ENCODE measurements around the gene LRRC4B.
"Not testable (repeated sequence)": the region's sequence is repeated elsewhere in the genome, so short reads cannot be mapped to it uniquely, and the experiment has no call there.

Gene LRRC4B, protein sequence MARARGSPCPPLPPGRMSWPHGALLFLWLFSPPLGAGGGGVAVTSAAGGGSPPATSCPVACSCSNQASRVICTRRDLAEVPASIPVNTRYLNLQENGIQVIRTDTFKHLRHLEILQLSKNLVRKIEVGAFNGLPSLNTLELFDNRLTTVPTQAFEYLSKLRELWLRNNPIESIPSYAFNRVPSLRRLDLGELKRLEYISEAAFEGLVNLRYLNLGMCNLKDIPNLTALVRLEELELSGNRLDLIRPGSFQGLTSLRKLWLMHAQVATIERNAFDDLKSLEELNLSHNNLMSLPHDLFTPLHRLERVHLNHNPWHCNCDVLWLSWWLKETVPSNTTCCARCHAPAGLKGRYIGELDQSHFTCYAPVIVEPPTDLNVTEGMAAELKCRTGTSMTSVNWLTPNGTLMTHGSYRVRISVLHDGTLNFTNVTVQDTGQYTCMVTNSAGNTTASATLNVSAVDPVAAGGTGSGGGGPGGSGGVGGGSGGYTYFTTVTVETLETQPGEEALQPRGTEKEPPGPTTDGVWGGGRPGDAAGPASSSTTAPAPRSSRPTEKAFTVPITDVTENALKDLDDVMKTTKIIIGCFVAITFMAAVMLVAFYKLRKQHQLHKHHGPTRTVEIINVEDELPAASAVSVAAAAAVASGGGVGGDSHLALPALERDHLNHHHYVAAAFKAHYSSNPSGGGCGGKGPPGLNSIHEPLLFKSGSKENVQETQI

DNA sequence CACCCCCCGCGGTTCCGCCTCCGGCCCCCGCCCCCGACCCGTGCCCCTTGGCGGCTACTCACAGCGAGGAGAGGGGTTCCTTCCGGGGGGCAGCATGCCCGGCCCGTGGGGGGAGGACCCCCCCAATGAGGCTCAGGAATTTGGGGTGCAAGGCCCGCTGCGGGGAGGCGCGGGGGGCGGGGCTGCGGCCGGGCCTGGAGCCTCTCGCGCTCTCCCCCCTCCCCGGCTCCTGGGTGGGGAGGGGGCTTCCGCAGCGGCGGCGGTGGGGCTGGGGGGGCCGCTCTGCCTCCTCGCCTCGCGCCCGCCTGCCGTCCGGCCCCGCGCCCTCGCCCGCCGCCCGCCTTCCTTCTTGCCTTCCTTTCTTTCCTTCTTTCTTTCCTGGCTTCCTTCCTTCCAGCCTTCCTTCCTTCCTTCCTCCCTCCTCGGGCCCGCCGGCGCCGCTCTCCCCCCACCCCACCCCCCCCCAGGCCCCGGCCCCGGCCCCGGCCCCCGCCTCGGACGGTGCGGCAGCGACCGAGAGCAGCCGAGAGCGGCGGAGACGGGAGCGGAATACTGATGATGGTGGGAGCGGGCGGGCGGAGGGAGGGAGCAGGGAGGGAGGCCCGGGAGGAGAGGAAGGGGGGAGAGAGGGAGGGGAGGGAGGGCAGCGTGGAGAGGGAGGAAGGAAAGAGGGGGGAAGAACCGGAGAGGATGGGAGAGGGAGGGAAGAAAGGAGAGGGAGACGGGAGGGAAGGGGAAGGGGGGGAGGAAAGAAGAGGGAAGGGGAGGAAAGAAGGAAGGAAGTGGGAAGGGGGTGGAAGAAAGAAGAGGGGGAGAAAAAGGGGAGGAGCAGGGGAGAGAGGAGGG is at the start of gene LRRC4B:
Gene LRRC4B (minus strand): TSS at position 554 of the 846 bp plus-strand sequence. CDS start 19,597 bp downstream, outside the sequence.
- DNase-seq: no peak

DNA sequence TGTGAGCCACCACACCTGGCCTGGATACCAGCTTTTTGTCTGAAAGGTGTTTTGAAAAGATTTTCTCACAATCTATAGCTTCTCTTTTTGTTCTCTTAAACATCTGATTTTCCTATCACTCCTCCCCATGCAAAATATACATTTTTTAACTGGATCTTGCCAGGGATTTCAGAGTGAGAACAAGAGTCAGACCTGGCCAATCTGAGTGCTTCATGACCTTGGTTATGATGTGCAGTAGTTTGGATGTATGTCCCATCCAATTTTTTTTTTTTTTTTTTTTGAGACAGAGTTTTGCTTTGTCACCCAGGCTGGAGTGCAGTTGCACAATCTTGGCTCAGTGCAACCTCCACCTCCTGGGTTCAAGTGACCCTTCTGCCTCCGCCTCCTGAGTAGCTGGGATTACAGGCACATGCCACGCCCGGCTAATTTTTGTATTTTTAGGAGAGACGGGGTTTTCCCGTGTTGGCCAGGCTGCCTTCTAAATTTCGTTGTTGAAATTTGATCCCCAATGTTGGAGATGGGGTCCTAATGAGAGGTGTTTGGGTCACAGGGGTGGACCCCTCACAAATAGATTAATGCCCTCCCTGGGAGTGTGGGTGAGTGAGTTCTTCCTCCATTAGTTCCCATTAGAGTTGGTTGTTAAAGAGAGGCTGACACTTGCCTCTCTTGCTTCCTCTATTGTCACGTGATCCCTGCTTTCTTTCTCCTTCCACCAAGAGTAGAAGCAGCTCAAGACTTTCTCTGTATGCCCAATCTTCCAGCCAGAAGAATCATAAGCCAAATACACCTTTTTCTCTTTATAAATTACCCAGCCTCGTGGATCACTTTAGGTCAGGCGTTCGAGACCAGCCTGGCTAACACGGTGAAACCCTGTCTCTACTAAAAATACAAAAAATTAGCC is 44.5 kb upstream of the LRRC4B start:
- DNase-seq: not testable (repeated sequence)

DNA sequence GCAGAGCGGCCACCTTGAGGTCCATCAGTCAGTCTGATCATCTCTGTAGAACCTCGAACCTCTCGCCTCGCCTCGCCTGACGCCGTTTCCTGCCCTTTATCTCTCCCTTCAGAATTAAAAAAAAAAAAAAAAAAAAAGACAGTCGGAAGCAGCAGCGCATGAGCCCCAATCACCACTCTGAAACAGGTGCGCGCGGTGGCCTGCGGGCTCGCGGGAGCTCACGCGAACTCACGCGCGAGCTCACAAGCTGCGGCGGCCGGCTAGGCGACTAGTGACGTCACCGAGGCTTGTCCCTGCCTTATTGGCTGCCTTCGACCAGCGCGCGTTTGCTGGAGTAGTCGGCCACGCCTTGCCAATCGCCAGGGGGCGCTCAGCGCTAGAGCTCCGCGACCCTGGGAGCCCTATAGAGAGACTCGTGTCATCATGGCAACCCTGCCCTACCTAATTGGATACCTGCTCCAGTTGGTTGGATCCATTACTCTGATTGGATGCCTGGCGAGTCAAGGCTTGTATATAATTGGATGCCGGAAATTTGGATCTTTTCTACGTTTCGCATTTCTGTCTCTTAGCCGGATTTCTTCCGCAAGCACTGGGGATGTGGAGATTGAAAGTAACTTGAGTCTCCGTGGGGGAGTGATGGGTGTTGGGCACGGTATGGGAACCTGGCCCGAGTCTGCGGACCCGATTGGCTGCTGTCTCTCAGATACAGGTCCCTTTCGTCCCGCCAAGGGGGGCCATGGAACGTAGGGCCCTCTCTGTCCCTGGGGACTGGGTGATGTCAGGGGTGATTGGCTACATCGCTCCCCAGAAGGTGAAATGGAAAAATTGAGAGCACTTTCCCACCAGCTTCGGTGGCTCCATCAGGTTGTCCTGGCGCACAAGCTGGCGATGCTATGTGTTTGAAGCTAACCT is 39.9 kb upstream of the LRRC4B start:
- peak; percentile 52 to 53 for DNase-seq

DNA sequence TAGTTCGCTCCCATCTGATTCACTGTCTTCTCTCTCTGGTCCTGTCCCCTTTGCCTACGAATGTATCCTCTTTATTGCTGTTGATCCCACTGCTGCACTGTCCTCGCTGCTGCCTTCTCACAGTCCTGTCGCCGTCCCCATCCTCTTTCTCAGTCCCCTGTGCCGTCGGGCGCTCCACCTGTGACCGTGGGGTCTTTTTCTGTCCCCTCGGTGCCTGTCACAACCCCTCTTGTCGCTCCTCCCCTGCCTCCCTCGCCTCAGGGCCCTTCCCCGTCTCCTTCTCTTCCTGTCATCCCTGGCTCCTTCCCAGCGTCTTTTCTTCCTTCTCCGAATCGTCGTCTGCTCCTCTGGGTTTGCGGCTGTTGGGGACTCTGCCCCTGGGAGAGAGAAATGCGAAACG is 39.2 kb upstream of the LRRC4B start:
- no peak for DNase-seq

DNA sequence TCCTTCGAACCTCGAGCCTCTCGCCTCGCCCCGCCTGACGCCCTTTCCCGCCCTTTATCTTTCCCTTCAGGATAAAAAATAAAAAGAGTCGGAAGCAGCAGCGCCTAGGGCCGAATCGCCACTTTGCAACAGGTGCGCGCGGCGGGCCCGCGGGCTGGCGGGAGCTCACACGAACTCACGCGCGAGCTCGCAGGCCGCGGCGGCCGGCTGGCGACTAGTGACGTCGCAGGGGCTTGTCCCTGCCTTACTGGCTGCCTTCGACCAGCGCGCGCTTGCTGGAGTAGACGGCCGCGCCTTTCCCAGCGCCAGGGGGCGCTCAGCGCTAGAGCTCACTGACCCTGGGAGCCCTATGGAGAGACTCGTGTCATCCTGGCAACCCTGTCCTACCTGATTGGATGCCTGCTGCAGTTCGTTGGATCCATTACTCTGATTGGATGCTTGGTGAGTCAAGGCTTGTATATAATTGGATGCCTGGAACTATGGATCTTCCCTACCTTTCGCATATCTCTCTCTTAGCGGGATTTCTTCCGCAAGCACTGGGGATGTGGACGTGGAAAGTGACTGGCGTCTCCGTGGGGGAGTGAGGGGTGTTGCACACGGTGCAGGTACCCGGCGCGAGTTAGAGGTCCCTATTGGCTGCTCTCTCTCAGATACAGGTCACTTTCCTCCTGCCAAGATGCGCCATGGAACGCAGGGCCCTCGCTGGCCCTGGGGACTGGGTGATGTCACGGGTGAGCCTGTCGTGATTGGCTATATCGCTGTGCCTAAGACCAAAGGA is 38.0 kb upstream of the LRRC4B start:
- not testable (repeated sequence) for DNase-seq

DNA sequence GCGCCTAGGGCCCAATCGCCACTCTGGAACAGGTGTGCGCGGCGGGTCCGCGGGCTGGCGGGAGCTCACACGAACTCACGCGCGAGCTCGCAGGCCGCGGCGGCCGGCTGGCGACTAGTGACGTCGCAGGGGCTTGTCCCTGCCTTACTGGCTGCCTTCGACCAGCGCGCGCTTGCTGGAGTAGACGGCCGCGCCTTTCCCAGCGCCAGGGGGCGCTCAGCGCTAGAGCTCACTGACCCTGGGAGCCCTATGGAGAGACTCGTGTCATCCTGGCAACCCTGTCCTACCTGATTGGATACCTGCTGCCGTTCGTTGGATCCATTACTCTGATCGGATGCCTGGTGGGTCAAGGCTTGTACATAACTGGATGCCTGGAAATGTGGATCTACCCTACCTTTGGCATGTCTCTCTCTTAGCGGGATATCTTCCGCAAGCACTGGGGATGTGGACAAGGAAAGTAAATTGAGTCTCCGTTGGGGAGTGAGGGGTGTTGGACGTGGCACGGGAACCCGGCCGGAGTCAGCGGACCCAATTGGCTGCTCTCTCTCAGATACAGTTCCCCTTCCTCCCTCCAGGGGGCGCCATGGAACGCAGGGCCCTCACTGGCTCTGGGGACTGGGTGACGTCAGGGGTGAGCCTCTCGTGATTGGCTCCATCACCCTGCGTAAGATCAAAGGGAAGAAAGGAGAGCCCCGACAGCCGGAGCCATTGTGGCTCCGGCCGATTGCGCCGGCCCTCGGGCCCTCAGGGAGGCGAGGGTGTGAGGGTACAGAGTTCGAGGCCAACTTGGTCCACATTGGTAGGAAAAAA is 36.2 kb upstream of the LRRC4B start:
- not testable (repeated sequence) for DNase-seq

DNA sequence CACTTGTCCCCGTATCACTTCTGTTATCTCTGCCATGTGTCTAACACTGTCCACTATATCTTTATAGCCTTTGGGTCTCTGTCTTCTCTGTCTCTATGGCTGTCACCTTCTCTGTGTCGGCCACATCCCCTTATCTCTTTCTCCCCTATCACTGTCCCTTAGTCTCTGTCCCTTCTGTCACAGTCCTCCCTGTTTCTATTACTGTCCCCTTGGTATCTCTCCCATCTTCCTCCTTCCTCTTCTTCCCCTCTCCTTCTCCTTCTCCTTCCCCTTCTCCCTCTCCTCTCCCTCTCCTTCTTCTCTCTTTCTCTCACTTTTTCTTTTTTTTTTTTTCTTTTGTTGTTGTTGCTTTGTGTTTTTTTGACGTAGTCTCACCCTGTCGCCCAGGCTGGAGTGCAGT is 34.7 kb upstream of the LRRC4B start:
- no peak for DNase-seq

DNA sequence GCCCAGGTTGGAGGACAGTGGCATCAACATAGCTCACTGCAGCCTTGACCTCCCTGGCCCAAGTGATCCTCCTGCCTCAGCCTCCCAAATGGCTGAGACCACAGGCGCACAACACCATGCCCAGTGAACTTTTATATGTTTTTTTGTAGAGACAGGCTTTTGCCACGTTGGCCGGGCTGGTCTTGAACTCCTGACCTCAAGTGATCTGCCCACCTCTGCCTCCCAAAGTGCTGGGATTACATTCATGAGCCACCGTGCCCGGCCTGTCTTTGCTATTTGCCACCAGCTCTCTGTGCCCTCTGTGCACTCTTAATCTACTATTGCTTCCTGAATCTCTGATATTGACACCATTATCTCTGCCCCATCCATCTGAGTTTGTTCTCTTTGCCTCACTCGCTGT is 34.3 kb upstream of the LRRC4B start:
- DNase-seq: no peak

DNA sequence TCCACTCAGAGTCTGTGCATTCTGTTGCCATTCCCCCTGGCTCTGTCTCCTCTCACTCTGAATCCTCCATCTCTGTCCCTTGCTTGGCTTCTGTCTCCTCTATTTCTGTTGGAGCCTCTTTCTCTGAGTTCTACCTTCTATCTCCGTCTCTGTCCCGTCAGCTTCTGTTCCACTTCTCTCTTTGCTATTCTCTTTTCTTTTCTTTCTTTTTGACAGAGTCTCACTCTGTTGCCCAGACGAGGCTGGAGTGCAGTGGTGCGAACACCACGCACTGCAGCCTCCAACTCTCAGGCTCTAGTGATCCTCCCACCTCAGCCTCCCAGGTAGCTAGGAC is 33.8 kb upstream of the LRRC4B start:
- no peak for DNase-seq

DNA sequence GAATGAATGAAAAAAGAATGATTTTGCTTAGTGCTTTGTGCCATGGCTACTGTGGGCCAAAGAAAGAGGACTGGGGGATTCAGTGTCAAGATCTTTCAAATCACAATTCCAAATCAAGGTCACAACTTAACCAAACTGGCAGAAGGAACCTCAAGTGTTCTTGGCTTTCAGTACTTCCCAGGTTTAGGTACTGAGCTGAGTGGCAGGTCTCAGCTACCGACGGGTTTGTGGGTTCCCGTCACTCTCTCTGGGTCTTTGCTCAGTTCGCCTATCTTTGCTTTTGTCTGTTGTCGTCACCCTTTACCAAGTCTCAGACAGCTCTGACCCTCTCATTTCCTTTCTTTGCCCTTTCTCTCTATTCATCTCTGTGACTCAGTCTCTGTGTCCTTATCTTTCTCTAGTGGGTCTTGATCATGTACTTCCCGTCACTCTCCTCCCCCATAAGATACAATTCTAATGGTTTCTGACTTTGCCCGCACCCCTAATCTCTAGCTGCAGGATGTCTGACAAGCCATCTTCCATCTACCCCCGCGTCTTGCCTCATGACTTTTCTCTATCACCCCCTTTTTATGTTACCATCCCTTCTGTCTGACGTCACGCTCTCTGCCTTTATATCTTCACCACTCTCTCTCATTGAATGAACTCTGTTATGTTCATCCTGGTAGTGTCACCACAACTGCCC is 33.3 kb upstream of the LRRC4B start:
- DNase-seq: no peak

DNA sequence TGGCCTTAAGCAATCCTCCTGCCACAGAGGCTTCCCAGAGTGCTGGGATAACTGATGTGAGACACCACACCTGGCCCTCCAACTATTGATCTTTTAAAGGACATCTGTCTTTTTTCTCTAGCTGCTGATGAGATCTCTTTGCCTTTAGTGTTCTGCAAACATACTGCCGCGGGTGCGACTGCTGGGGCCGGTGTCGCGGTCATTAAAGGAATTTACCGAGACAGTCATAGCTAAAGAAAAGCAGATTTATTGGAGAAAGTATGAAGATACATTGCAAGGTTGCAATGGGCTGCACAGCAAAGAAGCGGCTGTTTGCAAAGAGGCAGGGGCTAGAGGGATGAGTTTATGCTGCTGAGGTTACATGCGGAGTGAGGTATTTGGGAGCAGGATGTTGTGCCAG is 31.2 kb upstream of the LRRC4B start:
- DNase-seq: no peak

DNA sequence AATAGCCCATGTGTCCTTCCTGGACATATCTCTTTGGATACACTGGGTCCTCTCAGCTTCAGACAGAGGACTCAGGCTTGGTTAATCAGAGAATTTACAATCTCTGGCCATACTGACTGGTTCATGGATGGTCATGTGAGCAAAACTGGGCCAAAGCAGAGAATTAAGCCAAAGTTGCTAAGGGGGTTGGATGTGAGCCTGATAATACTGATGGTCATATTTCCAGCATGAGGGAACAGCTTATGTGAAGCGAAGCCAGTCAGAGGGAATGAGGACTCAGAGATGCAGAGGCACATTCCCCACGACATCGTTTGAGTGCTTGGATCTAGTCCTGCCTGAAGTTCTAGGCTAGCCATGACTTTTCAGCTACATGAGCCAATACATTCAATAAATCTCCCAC is 22.0 kb upstream of the LRRC4B start:
- DNase-seq: no peak

DNA sequence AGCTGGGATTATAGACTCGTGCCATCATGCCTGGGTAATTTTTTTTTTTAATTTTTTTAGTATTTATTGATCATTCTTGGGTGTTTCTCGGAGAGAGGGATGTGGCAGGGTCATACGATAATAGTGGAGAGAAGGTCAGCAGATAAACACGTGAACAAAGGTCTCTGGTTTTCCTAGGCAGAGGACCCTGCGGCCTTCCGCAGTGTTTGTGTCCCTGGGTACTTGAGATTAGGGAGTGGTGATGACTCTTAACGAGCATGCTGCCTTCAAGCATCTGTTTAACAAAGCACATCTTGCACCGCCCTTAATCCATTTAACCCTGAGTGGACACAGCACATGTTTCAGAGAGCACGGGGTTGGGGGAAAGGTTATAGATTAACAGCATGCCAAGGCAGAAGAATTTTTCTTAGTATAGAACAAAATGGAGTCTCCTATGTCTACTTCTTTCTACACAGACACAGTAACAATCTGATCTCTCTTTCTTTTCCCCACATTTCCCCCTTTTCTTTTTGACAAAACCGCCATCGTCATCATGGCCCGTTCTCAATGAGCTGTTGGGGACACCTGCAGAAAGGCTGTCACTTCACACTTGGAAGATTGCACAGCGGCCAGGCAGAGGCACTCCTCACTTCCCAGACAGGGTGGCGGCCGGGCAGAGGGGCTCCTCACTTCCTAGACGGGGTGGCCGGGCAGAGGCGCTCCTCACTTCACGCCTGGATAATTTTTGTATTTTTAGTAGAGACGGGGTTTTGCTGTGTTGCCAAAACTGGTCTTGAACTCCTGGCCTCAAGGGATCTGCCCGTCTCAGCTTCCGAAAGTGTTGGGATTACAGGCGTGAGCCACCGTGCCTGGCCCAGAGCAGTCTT is 13.8 kb upstream of the LRRC4B start:
- not testable (repeated sequence) for DNase-seq

DNA sequence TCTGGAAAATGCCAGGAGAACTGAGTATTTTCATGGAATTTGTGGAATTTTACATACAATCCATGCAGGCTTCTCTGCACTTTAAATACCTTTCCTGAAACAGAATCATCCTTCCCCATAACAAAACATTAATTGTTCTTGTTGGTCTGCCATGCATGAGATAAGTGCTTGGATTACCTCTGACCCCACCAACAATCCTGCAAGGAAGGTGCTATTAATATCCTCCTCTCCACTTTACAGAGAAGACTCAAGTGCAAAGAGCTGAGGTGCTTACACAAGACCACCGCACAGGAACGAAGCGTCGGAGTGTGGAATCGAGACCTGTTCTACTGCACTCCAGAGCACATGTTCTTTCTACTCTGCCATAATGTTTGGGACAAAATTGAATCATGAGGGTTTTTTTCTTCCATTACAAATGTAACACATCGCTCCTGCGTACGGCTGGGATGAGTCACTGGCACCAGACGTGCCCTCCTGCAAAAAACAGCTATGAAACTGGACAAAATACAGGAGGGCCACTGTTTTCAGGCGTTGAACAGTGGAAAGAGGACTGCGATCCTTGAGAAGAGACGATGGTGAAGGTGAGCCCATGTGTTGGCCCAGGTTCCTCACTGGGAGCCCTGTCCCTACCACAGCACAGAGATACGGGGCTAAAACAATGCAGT is 12.9 kb upstream of the LRRC4B start:
- no peak for DNase-seq

DNA sequence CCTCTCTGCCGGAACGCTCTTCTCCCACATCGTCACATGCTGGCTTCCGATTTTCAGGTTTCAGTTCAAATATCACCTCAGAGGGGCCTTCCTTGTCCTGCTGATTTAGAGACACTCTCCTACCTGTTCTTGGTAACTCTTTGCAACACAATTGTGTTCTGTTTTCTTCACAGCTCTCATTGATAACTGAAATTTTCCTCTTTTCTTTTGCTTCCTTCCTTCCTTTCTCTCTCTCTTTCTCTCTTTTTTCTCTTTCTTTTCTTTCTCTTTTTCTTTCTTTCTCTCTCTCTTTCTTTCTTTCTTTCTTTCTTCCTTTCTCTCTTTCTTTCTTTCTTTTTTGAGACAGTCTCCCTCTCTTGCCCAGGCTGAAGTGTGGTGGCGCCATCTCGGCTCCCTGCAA is 12.0 kb upstream of the LRRC4B start:
- DNase-seq: no peak

DNA sequence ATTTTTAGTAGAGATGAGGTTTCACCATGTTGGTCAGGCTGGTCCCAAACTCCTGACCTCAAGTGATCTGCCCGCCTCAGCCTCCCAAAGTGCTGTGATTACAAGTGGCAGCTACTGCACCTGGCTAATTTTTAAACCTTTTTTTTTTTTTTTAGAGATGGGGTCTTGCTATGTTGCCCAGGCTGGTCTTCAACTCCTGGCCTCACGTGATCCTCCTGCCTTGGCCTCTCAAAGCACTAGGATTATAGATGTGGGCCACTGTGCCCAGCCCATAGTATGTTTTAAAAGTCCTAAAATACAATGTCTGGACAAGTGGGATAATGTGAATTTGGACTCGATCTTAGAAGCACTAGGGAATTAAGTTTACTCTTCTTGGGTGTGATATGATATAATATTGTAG is 8.5 kb upstream of the LRRC4B start:
- not testable (repeated sequence) for DNase-seq

DNA sequence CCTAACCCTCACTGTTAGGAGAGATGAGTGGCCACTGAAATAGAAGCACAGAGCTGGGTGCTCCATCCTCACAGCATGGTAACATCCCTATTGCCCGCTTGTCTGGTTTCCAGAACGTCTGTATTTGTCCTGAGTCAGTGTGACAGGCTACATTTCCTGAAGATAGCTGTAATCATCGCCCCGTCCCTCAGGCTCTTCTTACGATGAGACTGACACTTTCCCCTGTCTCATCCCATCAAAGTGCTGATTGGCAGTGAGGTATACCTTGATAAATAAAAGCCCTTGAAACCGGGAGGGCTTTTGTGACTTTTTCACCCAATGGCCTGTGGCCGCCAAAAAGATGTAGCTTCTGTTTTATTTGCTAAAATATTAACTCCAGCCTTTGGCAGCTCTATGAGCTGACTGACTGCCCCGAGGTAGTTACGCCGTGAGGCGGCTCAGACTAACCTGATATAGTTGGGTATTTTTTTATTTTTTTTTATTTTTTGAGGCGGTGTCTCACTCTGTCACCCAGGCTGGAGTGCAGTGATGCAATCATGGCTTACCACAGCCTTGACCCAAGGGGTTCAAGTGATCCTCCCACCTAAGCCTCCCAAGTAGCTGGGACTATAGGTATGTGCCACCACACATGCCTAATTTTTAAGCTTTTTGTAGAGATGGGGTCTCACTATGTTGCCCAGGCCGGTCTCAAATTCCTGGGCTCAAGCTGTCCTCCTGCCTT is 5.7 kb upstream of the LRRC4B start:
- no peak for DNase-seq

Measured in activated CD4-positive, alpha-beta T cell treated with anti-CD3 and anti-CD28 coated beads for 4 hours (primary cell).